Caco-2 (cell line): ENCODE results near the gene STX1B. TPM values are rescaled to one million over a fixed set of nuclear protein-coding genes. Genes with fewer than 3 reads are reported as not detected.

Experiments used
- BruUV-seq: library from RNA; stranded (reverse); fragments of 400-500 nt; replicated peaks from 2 replicates; lab custom pipeline; 2021; lab: Mats Ljungman, UMichigan
- CTCF ChIA-PET: fragments of 300-600 bp; sonication (Branson Sonifier 250); formaldehyde crosslinking; loops from one replicate; lab custom pipeline; 2022; ENCODE audit warnings: antibody characterized with exemption; lab: Charles Lee
- POLR2A ChIA-PET: fragments of 300-600 bp; sonication (Branson Sonifier 250); formaldehyde crosslinking; loops from one replicate; lab custom pipeline; 2022; ENCODE audit warnings: antibody characterized with exemption; lab: Charles Lee
- DNase-seq, 2 experiments: peaks; one replicate each; pipeline versions ENCODE4 v3.0.0 to v3.0.0-alpha.2; 2020 to 2022
- H3K27me3 ChIP-seq: replicated peaks from 2 replicates; pipeline ENCODE4 v1.6.0; 2011; ENCODE audit warnings: low read length; ENCODE audit not compliant: control insufficient read depth, insufficient read depth
- H3K36me3 ChIP-seq: 2 replicates; pipeline ENCODE4 v1.5.1; 2011; ENCODE audit warnings: low read length; ENCODE audit not compliant: control insufficient read depth, insufficient read depth
- H3K4me1 ChIP-seq: fragments of 250-450 bp; sonication (Bioruptor Pico); 2 replicates; pipeline ENCODE4 v1.5.1; 2020; ENCODE audit warnings: mild to moderate bottlenecking
- H3K4me3 ChIP-seq: 2 replicates; pipeline ENCODE4 v1.5.1; 2011; ENCODE audit warnings: low read depth, mild to moderate bottlenecking, control low read depth, low read length
- H3K9me3 ChIP-seq: fragments of 250-450 bp; sonication (Bioruptor Pico); 2 replicates; pipeline ENCODE4 v1.5.1; 2020; ENCODE audit warnings: mild to moderate bottlenecking, moderate library complexity
- H3K27ac Mint-ChIP-seq: one replicate; pipeline ENCODE4 v1.8.0; 2022; ENCODE audit warnings: mixed read lengths; ENCODE audit not compliant: unreplicated experiment
- H3K27me3 Mint-ChIP-seq: one replicate; pipeline ENCODE4 v1.8.0; 2022; ENCODE audit warnings: mixed read lengths; ENCODE audit not compliant: insufficient read depth, unreplicated experiment
- H3K36me3 Mint-ChIP-seq: one replicate; pipeline ENCODE4 v1.8.0; 2022; ENCODE audit warnings: mild to moderate bottlenecking, mixed read lengths; ENCODE audit not compliant: insufficient read depth, unreplicated experiment
- H3K4me1 Mint-ChIP-seq: one replicate; pipeline ENCODE4 v1.8.0; 2022; ENCODE audit warnings: low read depth, mixed read lengths; ENCODE audit not compliant: unreplicated experiment
- H3K4me3 Mint-ChIP-seq: one replicate; pipeline ENCODE4 v1.8.0; 2022; ENCODE audit warnings: mild to moderate bottlenecking, moderate library complexity, mixed read lengths; ENCODE audit not compliant: unreplicated experiment
- H3K9me3 Mint-ChIP-seq: one replicate; pipeline ENCODE4 v1.8.0; 2022; ENCODE audit warnings: mixed read lengths; ENCODE audit not compliant: unreplicated experiment
- intact Hi-C: fragments of 100-400 bp; cut with micrococcal nuclease; formaldehyde crosslinking; loops from one replicate; pipeline ENCODE4 v1.10.0; 2022; ENCODE audit not compliant: unreplicated experiment
- total RNA-seq: library from RNA; stranded (reverse); gene quantifications from 2 replicates; pipeline ENCODE4 v1.2.3, GENCODE V29; 2022
- TF ChIP-seq, protein P1 (sequence below), 2 experiments: fragments of 200-600 bp in 1 of 2; IDR thresholded peaks; 1 replicate in 1 of 2; 2 replicates in 1 of 2; pipeline versions ENCODE4 v1.5.1 to v1.8.0; 2011 to 2022; ENCODE audit warnings: antibody characterized with exemption in 1 of 2, control low read depth in 1 of 2, inconsistent platforms in 1 of 2, low read depth in 1 of 2, low read length in 1 of 2, mild to moderate bottlenecking in 1 of 2, moderate library complexity in 1 of 2; ENCODE audit not compliant: insufficient read depth in 1 of 2, severe bottlenecking in 1 of 2, unreplicated experiment in 1 of 2

The STX1B gene
- total RNA-seq, 1 experiment from 2014 or later = 0.77 TPM

DNA sequence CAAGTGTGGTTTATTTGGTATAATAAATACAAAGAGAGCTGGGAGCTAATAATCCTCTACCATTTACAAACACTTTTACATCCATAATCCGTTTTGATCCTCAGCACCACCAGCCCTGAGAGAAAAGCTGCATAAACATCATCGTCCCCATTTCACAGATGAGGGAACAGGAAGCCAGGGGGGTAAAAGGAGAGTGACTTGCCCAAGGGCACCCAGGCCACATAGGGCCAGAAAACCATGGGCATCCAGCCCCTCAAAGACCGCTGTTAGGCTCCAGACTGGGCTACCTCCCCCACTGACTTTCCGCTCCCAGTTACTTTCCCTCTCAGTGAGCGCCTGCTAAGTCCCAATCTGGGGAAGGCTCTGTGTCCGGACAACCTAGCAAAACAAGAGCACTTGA is 6.7 kb downstream of the STX1B start:
- ChIA-PET CTCF (no interaction called here), POLR2A (interaction anchor here (0.6 kb wide), 1 partner anchor 177 kb away, joined by 6 read pairs; no protein-coding TSS in a partner anchor)
- no peaks in the 10 kb centered on the region for H3K36me3 ChIP-seq
- BruUV-seq = no TSS peak
- no peak overlapping the region for H3K4me3 Mint-ChIP-seq
- H3K36me3 Mint-ChIP-seq = no peaks in the 10 kb centered on the region
- H3K27ac Mint-ChIP-seq = no peak overlapping the region
- H3K9me3 ChIP-seq = no peaks in the 10 kb centered on the region
- H3K4me1 Mint-ChIP-seq = peaks cover 12% of the 10 kb centered on the region
- H3K4me3 ChIP-seq = no peak overlapping the region
- no peaks in the 10 kb centered on the region for H3K27me3 Mint-ChIP-seq
- no peak for DNase-seq
- TF ChIP-seq, protein P1, sequence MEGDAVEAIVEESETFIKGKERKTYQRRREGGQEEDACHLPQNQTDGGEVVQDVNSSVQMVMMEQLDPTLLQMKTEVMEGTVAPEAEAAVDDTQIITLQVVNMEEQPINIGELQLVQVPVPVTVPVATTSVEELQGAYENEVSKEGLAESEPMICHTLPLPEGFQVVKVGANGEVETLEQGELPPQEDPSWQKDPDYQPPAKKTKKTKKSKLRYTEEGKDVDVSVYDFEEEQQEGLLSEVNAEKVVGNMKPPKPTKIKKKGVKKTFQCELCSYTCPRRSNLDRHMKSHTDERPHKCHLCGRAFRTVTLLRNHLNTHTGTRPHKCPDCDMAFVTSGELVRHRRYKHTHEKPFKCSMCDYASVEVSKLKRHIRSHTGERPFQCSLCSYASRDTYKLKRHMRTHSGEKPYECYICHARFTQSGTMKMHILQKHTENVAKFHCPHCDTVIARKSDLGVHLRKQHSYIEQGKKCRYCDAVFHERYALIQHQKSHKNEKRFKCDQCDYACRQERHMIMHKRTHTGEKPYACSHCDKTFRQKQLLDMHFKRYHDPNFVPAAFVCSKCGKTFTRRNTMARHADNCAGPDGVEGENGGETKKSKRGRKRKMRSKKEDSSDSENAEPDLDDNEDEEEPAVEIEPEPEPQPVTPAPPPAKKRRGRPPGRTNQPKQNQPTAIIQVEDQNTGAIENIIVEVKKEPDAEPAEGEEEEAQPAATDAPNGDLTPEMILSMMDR (IDR thresholded peaks at IDR 0.05; ENCODE audit: insufficient read depth in 1 of 2, low read depth in 1 of 2, low read length in 1 of 2, severe bottlenecking in 1 of 2, unreplicated experiment in 1 of 2) = no peak
- H3K4me1 ChIP-seq = peaks cover 7% of the 10 kb centered on the region; the same call in 1 of the 2 replicates
- intact Hi-C loops = no loop called here
- H3K27me3 ChIP-seq = no peaks in the 10 kb centered on the region
- no peaks in the 10 kb centered on the region for H3K9me3 Mint-ChIP-seq

DNA sequence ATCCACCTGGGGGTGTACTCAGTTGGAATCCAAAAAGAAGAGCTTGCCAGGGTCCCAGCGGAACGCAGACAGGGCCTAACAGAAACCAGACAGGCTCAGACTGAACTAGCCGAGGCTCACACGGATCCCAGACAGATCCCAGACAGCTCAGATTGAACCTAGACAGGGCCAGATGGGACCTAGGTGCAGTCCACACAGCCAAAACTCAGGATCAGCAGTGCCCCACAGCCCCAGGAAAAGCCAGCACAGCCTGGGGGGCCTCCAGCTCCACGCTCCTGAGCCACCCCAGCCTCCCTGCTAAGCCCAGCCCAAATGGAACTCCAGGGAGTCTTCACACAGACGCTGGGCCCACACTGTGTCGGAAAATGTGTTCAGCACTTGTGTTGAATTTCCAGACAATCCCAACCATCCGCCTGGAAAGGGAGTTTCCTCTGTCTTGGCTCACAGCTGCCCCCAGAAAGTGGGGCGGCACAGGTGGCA is 7.5 kb downstream of the STX1B start:
- no peaks in the 10 kb centered on the region for H3K9me3 Mint-ChIP-seq
- no peak for DNase-seq
- H3K27me3 Mint-ChIP-seq = no peaks in the 10 kb centered on the region
- H3K4me3 Mint-ChIP-seq = no peak overlapping the region
- H3K36me3 Mint-ChIP-seq = no peaks in the 10 kb centered on the region
- Histone ChIP-seq H3K36me3 (no peaks in the 10 kb centered on the region), H3K9me3 (no peaks in the 10 kb centered on the region), H3K27me3 (no peaks in the 10 kb centered on the region), H3K4me1 (peaks cover 15% of the 10 kb centered on the region), H3K4me3 (no peak overlapping the region)
- H3K4me1 Mint-ChIP-seq = peaks cover 12% of the 10 kb centered on the region
- H3K27ac Mint-ChIP-seq = no peak overlapping the region
- POLR2A ChIA-PET = no interaction called here
- CTCF ChIA-PET = no interaction called here
- TF ChIP-seq, protein P1 (IDR thresholded peaks at IDR 0.05; ENCODE audit: insufficient read depth in 1 of 2, low read depth in 1 of 2, low read length in 1 of 2, severe bottlenecking in 1 of 2, unreplicated experiment in 1 of 2) = no peak
- BruUV-seq = no TSS peak
- intact Hi-C loops = no loop called here

DNA sequence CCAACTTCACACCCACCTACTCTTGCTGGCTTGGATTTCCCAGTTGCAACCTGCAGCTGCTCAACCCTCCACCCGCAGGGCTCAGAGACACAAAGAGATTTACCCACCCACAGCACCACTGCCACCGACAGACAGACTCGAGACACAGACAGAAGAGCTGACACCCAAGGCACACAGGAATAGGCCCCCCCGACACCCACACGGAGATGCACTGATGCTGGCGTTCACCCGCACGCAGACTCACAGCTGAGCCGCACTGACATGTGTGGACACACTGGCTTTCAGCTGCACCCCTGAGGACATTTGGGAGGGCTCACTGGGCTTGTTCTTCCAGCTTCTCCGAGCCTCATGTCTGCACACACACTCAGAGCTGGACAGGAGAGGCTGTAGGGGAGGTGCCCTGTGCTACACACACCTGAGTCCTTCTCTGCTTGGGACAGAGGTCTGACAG is 8.2 kb downstream of the STX1B start:
- TF ChIP-seq, protein P1 (IDR thresholded peaks at IDR 0.05; ENCODE audit: insufficient read depth in 1 of 2, low read depth in 1 of 2, low read length in 1 of 2, severe bottlenecking in 1 of 2, unreplicated experiment in 1 of 2) = no peak
- Mint-ChIP-seq H3K4me3 (no peak overlapping the region), H3K9me3 (no peaks in the 10 kb centered on the region), H3K4me1 (peaks cover 12% of the 10 kb centered on the region), H3K27ac (no peak overlapping the region), H3K36me3 (no peaks in the 10 kb centered on the region), H3K27me3 (no peaks in the 10 kb centered on the region)
- Histone ChIP-seq H3K36me3 (no peaks in the 10 kb centered on the region), H3K4me3 (no peak overlapping the region), H3K27me3 (no peaks in the 10 kb centered on the region), H3K4me1 (peaks cover 21% of the 10 kb centered on the region), H3K9me3 (no peaks in the 10 kb centered on the region)
- BruUV-seq = no TSS peak
- ChIA-PET POLR2A (no interaction called here), CTCF (interaction anchor here (0.6 kb wide), 1 partner anchor 342 kb away, joined by 13 read pairs; no protein-coding TSS in a partner anchor)
- intact Hi-C loops = no loop called here
- DNase-seq = no peak
